IMR-90 (cell line): Measurements from ENCODE around the gene L1TD1. TPM values are rescaled to one million over a fixed set of nuclear protein-coding genes. Genes with fewer than 3 reads are reported as not detected.

Source experiments
- ATAC-seq: fragments of 200-7000 bp; cut with Tn5 transposase; 2 replicates; pipeline ENCODE4 v1.9.1; 2020; ENCODE audit warnings: low read depth, mild to moderate bottlenecking, moderate library complexity
- BruUV-seq: library from RNA; stranded (reverse); fragments of 400-500 nt; replicated peaks from 2 replicates; lab custom pipeline; 2021; lab: Mats Ljungman, UMichigan
- CTCF ChIA-PET: fragments of 300-600 bp; formaldehyde crosslinking; extraction: SDS; loops from one replicate; lab custom pipeline; 2021; ENCODE audit warnings: antibody characterized with exemption; lab: Yijun Ruan, JAX
- POLR2A ChIA-PET: fragments of 300-600 bp; sonication (Branson Sonifier 250); formaldehyde crosslinking; loops from one replicate; lab custom pipeline; 2022; ENCODE audit warnings: antibody characterized with exemption; ENCODE audit not compliant: unreplicated experiment; lab: Charles Lee
- DNase-seq: peaks from one replicate; pipeline ENCODE4 v3.0.0; 2013
- H2AFZ ChIP-seq: replicated peaks from 2 replicates; pipeline ENCODE3; 2013; ENCODE audit warnings: low read length, mild to moderate bottlenecking; ENCODE audit not compliant: poor library complexity
- H2AK5ac ChIP-seq: 2 replicates; pipeline ENCODE4 v1.6.1; 2013; ENCODE audit warnings: low read depth, low read length, inconsistent platforms
- H2AK9ac ChIP-seq: replicated peaks from 2 replicates; pipeline ENCODE3; 2013; ENCODE audit warnings: mild to moderate bottlenecking, low read depth, low read length, moderate library complexity; ENCODE audit not compliant: poor library complexity
- H2BK120ac ChIP-seq: 2 replicates; pipeline ENCODE4 v1.6.1; 2013; ENCODE audit warnings: low read depth, low read length, inconsistent platforms
- H2BK15ac ChIP-seq: 3 replicates; pipeline ENCODE4 v1.6.1; 2013; ENCODE audit warnings: low read depth, low read length, inconsistent platforms
- H2BK20ac ChIP-seq: 2 replicates; pipeline ENCODE4 v1.6.1; 2013; ENCODE audit warnings: low read depth, mild to moderate bottlenecking, inconsistent platforms, low read length, moderate library complexity
- H2BK5ac ChIP-seq: 2 replicates; pipeline ENCODE4 v1.6.1; 2013; ENCODE audit warnings: mild to moderate bottlenecking, low read depth, low read length, inconsistent platforms; ENCODE audit not compliant: poor library complexity, severe bottlenecking
- H3K14ac ChIP-seq: replicated peaks from 2 replicates; pipeline ENCODE4 v1.6.1; 2013; ENCODE audit warnings: low read depth, low read length, inconsistent platforms
- H3K18ac ChIP-seq: 2 replicates; pipeline ENCODE4 v1.6.1; 2013; ENCODE audit warnings: low read depth, low read length, control low read depth
- H3K23ac ChIP-seq: 2 replicates; pipeline ENCODE4 v1.6.1; 2013; ENCODE audit warnings: low read depth, low read length, inconsistent platforms
- H3K27ac ChIP-seq: 2 replicates; pipeline ENCODE4 v1.5.1; 2013; ENCODE audit warnings: mild to moderate bottlenecking, control low read depth, low read length; ENCODE audit not compliant: insufficient read depth
- H3K27me3 ChIP-seq: 2 replicates; pipeline ENCODE4 v1.6.1; 2013; ENCODE audit warnings: low read length; ENCODE audit not compliant: control insufficient read depth, insufficient read depth
- H3K36me3 ChIP-seq: 2 replicates; pipeline ENCODE4 v1.6.1; 2013; ENCODE audit warnings: low read length, mixed read lengths; ENCODE audit not compliant: control insufficient read depth, insufficient read depth
- H3K4ac ChIP-seq: 2 replicates; pipeline ENCODE4 v1.6.1; 2013; ENCODE audit warnings: low read depth, low read length, inconsistent platforms
- H3K4me1 ChIP-seq: 2 replicates; pipeline ENCODE4 v1.6.1; 2013; ENCODE audit warnings: low read length, mixed read lengths; ENCODE audit not compliant: control insufficient read depth, insufficient read depth
- H3K4me2 ChIP-seq: 2 replicates; pipeline ENCODE4 v1.6.1; 2013; ENCODE audit warnings: low read depth, mild to moderate bottlenecking, control low read depth, low read length, moderate library complexity
- H3K4me3 ChIP-seq: 2 replicates; pipeline ENCODE4 v1.5.1; 2013; ENCODE audit warnings: low read depth, mild to moderate bottlenecking, control low read depth, low read length, moderate library complexity; ENCODE audit not compliant: insufficient read depth
- H3K56ac ChIP-seq: 2 replicates; pipeline ENCODE4 v1.6.1; 2013; ENCODE audit warnings: low read length, inconsistent platforms; ENCODE audit not compliant: insufficient read depth; ENCODE audit errors: extremely low read depth
- H3K79me1 ChIP-seq, 2 experiments: 2 replicates each; pipeline ENCODE4 v1.6.1; 2013; ENCODE audit warnings: low read length in 2 of 2, inconsistent platforms in 1 of 2, low read depth in 1 of 2
- H3K9ac ChIP-seq: 2 replicates; pipeline ENCODE4 v1.6.1; 2013; ENCODE audit warnings: low read depth, low read length, control low read depth
- H3K9me1 ChIP-seq: 2 replicates; pipeline ENCODE4 v1.6.1; 2013; ENCODE audit warnings: low read length, inconsistent platforms; ENCODE audit not compliant: insufficient read depth
- H3K9me3 ChIP-seq: 2 replicates; pipeline ENCODE4 v1.6.1; 2013; ENCODE audit warnings: low read length; ENCODE audit not compliant: control insufficient read depth, insufficient read depth
- H4K20me1 ChIP-seq: 2 replicates; pipeline ENCODE4 v1.6.1; 2013; ENCODE audit warnings: low read length, inconsistent platforms; ENCODE audit not compliant: insufficient read depth
- H4K5ac ChIP-seq: 2 replicates; pipeline ENCODE4 v1.6.1; 2013; ENCODE audit warnings: mild to moderate bottlenecking, low read depth, low read length, control low read depth
- H4K8ac ChIP-seq, 2 experiments: 2 replicates each; pipeline ENCODE4 v1.6.1; 2013; ENCODE audit warnings: low read depth in 2 of 2, low read length in 2 of 2, control low read depth in 1 of 2, inconsistent platforms in 1 of 2
- H4K91ac ChIP-seq: 2 replicates; pipeline ENCODE4 v1.6.1; 2013; ENCODE audit warnings: low read depth, low read length, inconsistent platforms; ENCODE audit not compliant: insufficient read depth
- BHLHE40 ChIP-seq: fragments of 150-350 bp; IDR thresholded peaks from 2 replicates; pipeline ENCODE4 v1.6.1; 2016; ENCODE audit warnings: mild to moderate bottlenecking, low read depth, low read length
- CEBPB ChIP-seq: IDR thresholded peaks from 2 replicates; pipeline ENCODE4 v1.6.1; 2012; ENCODE audit warnings: low read depth, low read length, improper control_type of control experiment
- CHD1 ChIP-seq: IDR thresholded peaks from 2 replicates; pipeline ENCODE4 v1.6.1; 2012; ENCODE audit warnings: low read depth, low read length, improper control_type of control experiment
- MAFK ChIP-seq: IDR thresholded peaks from 2 replicates; pipeline ENCODE4 v1.6.1; 2012; ENCODE audit warnings: low read depth, low read length, improper control_type of control experiment
- MAZ ChIP-seq: IDR thresholded peaks from 2 replicates; pipeline ENCODE4 v1.6.1; 2012; ENCODE audit warnings: low read depth, mild to moderate bottlenecking, low read length, improper control_type of control experiment, moderate library complexity, borderline replicate concordance
- MXI1 ChIP-seq: IDR thresholded peaks from 2 replicates; pipeline ENCODE4 v1.6.1; 2012; ENCODE audit warnings: low read depth, mild to moderate bottlenecking, low read length, moderate library complexity, borderline replicate concordance
- POLR2A ChIP-seq: IDR thresholded peaks from 2 replicates; pipeline ENCODE4 v1.6.1; 2012; ENCODE audit warnings: mild to moderate bottlenecking, low read depth, low read length
- RCOR1 ChIP-seq: IDR thresholded peaks from 2 replicates; pipeline ENCODE4 v1.6.1; 2012; ENCODE audit warnings: mild to moderate bottlenecking, low read length, improper control_type of control experiment; ENCODE audit not compliant: insufficient replicate concordance
- WGBS, 2 experiments: methylation state at CpG; one replicate each; pipeline versions ENCODE4 v1.1.5 to v1.1.7; 2013; ENCODE audit warnings: missing lambda C conversion rate in 2 of 2; ENCODE audit not compliant: insufficient read length in 1 of 2; ENCODE audit errors: extremely low coverage in 2 of 2; 5-methylcytosine and 5-hydroxymethylcytosine counted together
- dilution Hi-C: fragments of 300-500 bp; cut with HindIII; formaldehyde crosslinking; loops from one replicate; pipeline ENCODE4 v1.14.3; 2018; ENCODE audit warnings: low sequenced_read_pairs; ENCODE audit not compliant: unreplicated experiment
- in situ Hi-C: fragments of 300-500 bp; cut with MboI; formaldehyde crosslinking; loops from 3 replicates; pipeline ENCODE4 v1.14.3; 2019; ENCODE audit warnings: low sequenced_read_pairs, inconsistent platforms, mixed read lengths
- intact Hi-C: fragments of 100-400 bp; cut with micrococcal nuclease; formaldehyde crosslinking; loops from 2 replicates; pipeline ENCODE4 v1.10.0; 2022
- polyA plus RNA-seq, 3 experiments: library from polyadenylated mRNA; depleted of rRNA; stranded (reverse); fragments of >200 nt; gene quantifications; 2 replicates each; pipeline ENCODE4 v1.2.3, GENCODE V29; 2012; ENCODE audit warnings: low replicate concordance in 1 of 3
- total RNA-seq: library from RNA; depleted of rRNA; stranded (reverse); fragments of >200 nt; gene quantifications from 2 replicates; pipeline ENCODE4 v1.2.3, GENCODE V29; 2012
- TF ChIP-seq, protein P1 (sequence below): conservative IDR thresholded peaks from 2 replicates; pipeline ENCODE4 v1.5.1; 2012; ENCODE audit warnings: mild to moderate bottlenecking, low read depth, low read length, improper control_type of control experiment
- TF ChIP-seq, protein P2 (sequence below): fragments of 150-350 bp; IDR thresholded peaks from 2 replicates; pipeline ENCODE4 v1.6.1; 2016; ENCODE audit warnings: low read depth, mild to moderate bottlenecking, low read length, moderate library complexity, borderline replicate concordance
- TF ChIP-seq, protein P3 (sequence below): fragments of 150-350 bp; IDR thresholded peaks from 2 replicates; pipeline ENCODE4 v1.6.1; 2017; ENCODE audit warnings: mild to moderate bottlenecking, antibody characterized with exemption, low read length, low read depth

L1TD1 gene
- total and polyA plus RNA-seq, 2 of the 4 experiments (the other 2 are of a cell fraction): not detected

DNA sequence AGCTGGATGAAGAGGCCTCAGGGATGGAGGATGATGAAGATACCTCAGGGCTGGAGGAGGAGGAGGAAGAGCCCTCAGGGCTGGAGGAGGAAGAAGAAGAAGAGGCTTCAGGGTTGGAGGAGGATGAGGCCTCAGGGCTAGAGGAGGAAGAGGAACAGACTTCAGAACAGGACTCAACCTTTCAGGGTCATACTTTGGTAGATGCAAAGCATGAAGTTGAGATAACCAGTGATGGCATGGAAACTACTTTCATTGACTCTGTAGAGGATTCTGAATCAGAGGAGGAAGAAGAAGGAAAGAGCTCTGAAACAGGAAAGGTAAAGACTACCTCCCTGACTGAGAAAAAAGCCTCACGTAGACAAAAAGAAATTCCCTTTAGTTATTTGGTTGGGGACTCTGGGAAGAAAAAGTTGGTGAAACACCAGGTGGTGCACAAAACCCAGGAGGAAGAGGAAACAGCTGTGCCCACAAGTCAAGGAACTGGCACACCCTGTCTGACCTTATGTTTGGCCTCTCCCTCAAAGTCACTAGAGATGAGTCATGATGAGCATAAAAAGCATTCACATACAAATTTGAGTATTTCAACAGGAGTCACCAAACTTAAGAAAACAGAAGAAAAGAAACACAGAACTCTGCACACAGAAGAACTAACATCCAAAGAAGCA lies 15.4 kb downstream of the L1TD1 start:
- no peak overlapping the region for H3K27ac ChIP-seq
- H2BK120ac ChIP-seq: no peak overlapping the region
- no peak overlapping the region for H3K9ac ChIP-seq
- no peak overlapping the region for H2AK5ac ChIP-seq
- no peak overlapping the region for H3K23ac ChIP-seq
- CTCF ChIA-PET: no interaction called here
- no peak overlapping the region for H3K4me3 ChIP-seq
- TF ChIP-seq BHLHE40 (no peak), RCOR1 (no peak), MAFK (no peak), CHD1 (no peak), POLR2A (no peak), MXI1 (no peak), MAZ (no peak), CEBPB (no peak)
- TF ChIP-seq, protein P1, sequence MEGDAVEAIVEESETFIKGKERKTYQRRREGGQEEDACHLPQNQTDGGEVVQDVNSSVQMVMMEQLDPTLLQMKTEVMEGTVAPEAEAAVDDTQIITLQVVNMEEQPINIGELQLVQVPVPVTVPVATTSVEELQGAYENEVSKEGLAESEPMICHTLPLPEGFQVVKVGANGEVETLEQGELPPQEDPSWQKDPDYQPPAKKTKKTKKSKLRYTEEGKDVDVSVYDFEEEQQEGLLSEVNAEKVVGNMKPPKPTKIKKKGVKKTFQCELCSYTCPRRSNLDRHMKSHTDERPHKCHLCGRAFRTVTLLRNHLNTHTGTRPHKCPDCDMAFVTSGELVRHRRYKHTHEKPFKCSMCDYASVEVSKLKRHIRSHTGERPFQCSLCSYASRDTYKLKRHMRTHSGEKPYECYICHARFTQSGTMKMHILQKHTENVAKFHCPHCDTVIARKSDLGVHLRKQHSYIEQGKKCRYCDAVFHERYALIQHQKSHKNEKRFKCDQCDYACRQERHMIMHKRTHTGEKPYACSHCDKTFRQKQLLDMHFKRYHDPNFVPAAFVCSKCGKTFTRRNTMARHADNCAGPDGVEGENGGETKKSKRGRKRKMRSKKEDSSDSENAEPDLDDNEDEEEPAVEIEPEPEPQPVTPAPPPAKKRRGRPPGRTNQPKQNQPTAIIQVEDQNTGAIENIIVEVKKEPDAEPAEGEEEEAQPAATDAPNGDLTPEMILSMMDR: no peak
- TF ChIP-seq, protein P2, sequence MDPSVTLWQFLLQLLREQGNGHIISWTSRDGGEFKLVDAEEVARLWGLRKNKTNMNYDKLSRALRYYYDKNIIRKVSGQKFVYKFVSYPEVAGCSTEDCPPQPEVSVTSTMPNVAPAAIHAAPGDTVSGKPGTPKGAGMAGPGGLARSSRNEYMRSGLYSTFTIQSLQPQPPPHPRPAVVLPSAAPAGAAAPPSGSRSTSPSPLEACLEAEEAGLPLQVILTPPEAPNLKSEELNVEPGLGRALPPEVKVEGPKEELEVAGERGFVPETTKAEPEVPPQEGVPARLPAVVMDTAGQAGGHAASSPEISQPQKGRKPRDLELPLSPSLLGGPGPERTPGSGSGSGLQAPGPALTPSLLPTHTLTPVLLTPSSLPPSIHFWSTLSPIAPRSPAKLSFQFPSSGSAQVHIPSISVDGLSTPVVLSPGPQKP: no peak
- TF ChIP-seq, protein P3, sequence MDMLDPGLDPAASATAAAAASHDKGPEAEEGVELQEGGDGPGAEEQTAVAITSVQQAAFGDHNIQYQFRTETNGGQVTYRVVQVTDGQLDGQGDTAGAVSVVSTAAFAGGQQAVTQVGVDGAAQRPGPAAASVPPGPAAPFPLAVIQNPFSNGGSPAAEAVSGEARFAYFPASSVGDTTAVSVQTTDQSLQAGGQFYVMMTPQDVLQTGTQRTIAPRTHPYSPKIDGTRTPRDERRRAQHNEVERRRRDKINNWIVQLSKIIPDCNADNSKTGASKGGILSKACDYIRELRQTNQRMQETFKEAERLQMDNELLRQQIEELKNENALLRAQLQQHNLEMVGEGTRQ: no peak
- no peaks in the 10 kb centered on the region for H4K20me1 ChIP-seq
- intact Hi-C loops: loop anchor here (2.0 kb wide), 1 partner anchor 63 kb away; no protein-coding TSS in a partner anchor
- no peak overlapping the region for H4K91ac ChIP-seq
- H2AFZ ChIP-seq: no peak overlapping the region
- no peak for ATAC-seq
- H3K56ac ChIP-seq: no peak overlapping the region
- H3K4me1 ChIP-seq: no peaks in the 10 kb centered on the region
- no TSS peak for BruUV-seq
- dilution Hi-C loops: no loop called here
- no peaks in the 10 kb centered on the region for H3K79me1 ChIP-seq
- no peak overlapping the region for H4K8ac ChIP-seq
- in situ Hi-C loops: no loop called here
- no peak overlapping the region for H4K5ac ChIP-seq
- H3K4me2 ChIP-seq: no peak overlapping the region
- no peak overlapping the region for H2AK9ac ChIP-seq
- WGBS, 2 experiments: no CpG with 5 or more reads among the region's 1 CpG
- H3K27me3 ChIP-seq: no peaks in the 10 kb centered on the region
- H2BK15ac ChIP-seq: no peak overlapping the region
- H3K14ac ChIP-seq: no peak overlapping the region
- H2BK20ac ChIP-seq: no peak overlapping the region
- no peak for DNase-seq
- H2BK5ac ChIP-seq: no peak overlapping the region
- H3K18ac ChIP-seq: no peak overlapping the region
- H3K36me3 ChIP-seq: no peaks in the 10 kb centered on the region
- no peaks in the 10 kb centered on the region for H3K9me1 ChIP-seq
- POLR2A ChIA-PET: no interaction called here
- H3K9me3 ChIP-seq: peaks cover 13% of the 10 kb centered on the region; the same call in 1 of the 2 replicates
- no peak overlapping the region for H3K4ac ChIP-seq
